Measurements from ENCODE around the gene SPINK2.

DNA sequence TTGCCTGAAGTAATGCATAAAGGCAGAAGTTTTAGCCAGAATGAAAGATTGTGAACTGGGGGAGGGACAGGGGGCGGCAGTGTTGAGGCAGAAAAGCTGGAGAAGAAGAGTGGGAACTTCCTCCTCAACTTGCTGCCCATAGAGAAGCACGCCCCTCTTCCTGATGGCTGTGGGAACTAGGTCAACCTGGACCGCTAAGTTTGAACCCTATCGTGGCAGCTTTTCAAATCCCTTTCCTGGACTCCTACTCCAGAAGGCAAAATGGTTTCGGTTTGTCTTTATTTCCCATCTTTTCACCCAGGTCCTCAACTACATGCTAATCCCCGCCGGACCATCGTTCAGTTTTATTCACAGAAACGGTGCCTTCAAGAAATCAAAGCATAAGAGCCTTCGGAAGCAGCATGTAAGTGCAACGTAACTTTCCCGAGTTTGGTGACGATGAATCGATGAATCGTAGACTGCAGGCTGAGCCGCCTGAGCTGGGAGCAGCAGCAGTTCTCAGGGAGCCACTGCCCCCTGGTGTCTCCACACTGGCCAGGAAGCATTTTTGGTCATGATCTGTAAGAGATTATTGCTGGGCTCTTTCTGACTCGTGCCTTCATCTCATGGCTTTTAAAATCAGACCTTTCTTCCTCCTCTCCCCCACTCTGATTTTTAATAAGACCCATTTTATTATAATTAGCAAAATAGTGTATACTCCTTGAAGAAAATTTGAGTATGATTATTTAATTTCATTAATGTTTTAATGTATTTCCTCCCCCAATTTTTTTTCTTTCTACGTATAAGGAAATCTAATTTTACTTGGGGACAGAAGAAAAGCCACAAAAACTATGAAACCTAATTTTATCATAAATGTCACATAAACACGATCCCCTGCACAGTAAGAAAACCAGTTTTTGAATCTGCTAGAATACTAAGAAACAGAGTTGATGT is 21.4 kb downstream of the SPINK2 start:
- TF ChIP-seq, protein P1, sequence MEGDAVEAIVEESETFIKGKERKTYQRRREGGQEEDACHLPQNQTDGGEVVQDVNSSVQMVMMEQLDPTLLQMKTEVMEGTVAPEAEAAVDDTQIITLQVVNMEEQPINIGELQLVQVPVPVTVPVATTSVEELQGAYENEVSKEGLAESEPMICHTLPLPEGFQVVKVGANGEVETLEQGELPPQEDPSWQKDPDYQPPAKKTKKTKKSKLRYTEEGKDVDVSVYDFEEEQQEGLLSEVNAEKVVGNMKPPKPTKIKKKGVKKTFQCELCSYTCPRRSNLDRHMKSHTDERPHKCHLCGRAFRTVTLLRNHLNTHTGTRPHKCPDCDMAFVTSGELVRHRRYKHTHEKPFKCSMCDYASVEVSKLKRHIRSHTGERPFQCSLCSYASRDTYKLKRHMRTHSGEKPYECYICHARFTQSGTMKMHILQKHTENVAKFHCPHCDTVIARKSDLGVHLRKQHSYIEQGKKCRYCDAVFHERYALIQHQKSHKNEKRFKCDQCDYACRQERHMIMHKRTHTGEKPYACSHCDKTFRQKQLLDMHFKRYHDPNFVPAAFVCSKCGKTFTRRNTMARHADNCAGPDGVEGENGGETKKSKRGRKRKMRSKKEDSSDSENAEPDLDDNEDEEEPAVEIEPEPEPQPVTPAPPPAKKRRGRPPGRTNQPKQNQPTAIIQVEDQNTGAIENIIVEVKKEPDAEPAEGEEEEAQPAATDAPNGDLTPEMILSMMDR (IDR thresholded peaks at IDR 0.05; ENCODE audit: extremely low read depth in 1 of 2, insufficient read depth in 1 of 2, low read depth in 1 of 2, low read length in 2 of 2) = peak; percentile 86 to 94
- TF ChIP-seq EZH2 (IDR thresholded peaks at IDR 0.05; ENCODE audit: borderline replicate concordance, low read depth, low read length, severe bottlenecking) = no peak
- no peak for TF ChIP-seq POLR2AphosphoS5 (IDR thresholded peaks at IDR 0.05; ENCODE audit: insufficient read depth, low read depth, low read length)

Data from endothelial cell of umbilical vein (primary cell).